Measurements from ENCODE around the gene POTEI. TPM values are rescaled to one million over a fixed set of nuclear protein-coding genes. Genes with fewer than 3 reads are reported as not detected.
"Not testable (repeated sequence)": the region's sequence is repeated elsewhere in the genome, so short reads cannot be mapped to it uniquely, and the experiment has no call there.

POTEI gene
- total RNA-seq, 4 donors from 2014 or later = not detected

- H3K27ac ChIP-seq (replicated peaks in 1 of 4); H3K4me1 ChIP-seq; H3K36me3 ChIP-seq; intact Hi-C loops (cut with DNase I); H3K9me3 ChIP-seq; H3K4me3 ChIP-seq; H3K27me3 ChIP-seq: not testable (repeated sequence)
- peak; percentile 10 for DNase-seq (ENCODE audit: extremely low spot score)
- WGBS = 100% methylated on average over 5 of the region's 10 CpGs
These were observed 57.3 kb downstream of the POTEI start for GRCh38 chr2:130451823-130452222.

- H3K9me3 ChIP-seq; H3K27me3 ChIP-seq; H3K4me1 ChIP-seq; H3K27ac ChIP-seq (replicated peaks in 1 of 4); intact Hi-C loops (cut with DNase I); H3K4me3 ChIP-seq; H3K36me3 ChIP-seq: not testable (repeated sequence)
- 77% methylated on average over 2 of the region's 3 CpGs for WGBS
- peak; percentile 77 for DNase-seq (ENCODE audit: extremely low spot score)
These were observed 57.9 kb downstream of the POTEI start for GRCh38 chr2:130451278-130451677.

DNA sequence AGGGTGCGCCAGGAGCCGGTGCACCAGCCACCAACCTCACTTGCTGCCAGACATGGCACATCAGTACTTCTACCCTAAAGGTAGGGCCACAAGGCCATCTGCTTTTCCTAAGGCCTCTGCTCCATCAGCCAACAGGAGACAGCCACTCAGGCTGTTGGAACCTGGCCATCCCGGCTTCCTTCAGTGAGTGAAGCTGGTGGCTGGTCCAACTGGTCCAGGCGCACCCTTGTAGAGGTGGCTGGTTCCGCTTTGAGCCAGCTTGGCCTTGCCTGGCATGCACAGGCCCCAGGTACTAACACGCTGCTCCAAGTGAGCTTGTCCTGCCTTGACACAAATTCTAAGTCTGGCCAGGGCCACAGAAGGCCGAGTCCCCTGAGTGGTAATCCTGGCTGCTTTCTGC lies 58.8 kb downstream of the POTEI start:
- intact Hi-C loops (cut with DNase I); H3K4me1 ChIP-seq; H3K4me3 ChIP-seq; H3K27ac ChIP-seq (replicated peaks in 1 of 4); H3K36me3 ChIP-seq; H3K27me3 ChIP-seq; H3K9me3 ChIP-seq: not testable (repeated sequence)
- peak; percentile 72 for DNase-seq (ENCODE audit: extremely low spot score)
- no CpG with 5 or more reads among the region's 7 CpGs for WGBS

GRCh38 chr2:130427631-130428030 lies 81.5 kb downstream of the POTEI start:
- DNase-seq (ENCODE audit: extremely low spot score); H3K9me3 ChIP-seq; H3K27ac ChIP-seq (replicated peaks in 1 of 4); H3K27me3 ChIP-seq; intact Hi-C loops (cut with DNase I); H3K36me3 ChIP-seq; H3K4me1 ChIP-seq: not testable (repeated sequence)
- WGBS = no CpG with 5 or more reads among the region's 34 CpGs
- H3K4me3 ChIP-seq = peak overlapping the region; percentile 52 to 63 (median 53)
- TF ChIP-seq, protein P1, sequence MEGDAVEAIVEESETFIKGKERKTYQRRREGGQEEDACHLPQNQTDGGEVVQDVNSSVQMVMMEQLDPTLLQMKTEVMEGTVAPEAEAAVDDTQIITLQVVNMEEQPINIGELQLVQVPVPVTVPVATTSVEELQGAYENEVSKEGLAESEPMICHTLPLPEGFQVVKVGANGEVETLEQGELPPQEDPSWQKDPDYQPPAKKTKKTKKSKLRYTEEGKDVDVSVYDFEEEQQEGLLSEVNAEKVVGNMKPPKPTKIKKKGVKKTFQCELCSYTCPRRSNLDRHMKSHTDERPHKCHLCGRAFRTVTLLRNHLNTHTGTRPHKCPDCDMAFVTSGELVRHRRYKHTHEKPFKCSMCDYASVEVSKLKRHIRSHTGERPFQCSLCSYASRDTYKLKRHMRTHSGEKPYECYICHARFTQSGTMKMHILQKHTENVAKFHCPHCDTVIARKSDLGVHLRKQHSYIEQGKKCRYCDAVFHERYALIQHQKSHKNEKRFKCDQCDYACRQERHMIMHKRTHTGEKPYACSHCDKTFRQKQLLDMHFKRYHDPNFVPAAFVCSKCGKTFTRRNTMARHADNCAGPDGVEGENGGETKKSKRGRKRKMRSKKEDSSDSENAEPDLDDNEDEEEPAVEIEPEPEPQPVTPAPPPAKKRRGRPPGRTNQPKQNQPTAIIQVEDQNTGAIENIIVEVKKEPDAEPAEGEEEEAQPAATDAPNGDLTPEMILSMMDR (IDR thresholded peaks at IDR 0.05) = peak; percentile 18 to 51 (median 34)

- H3K4me1 ChIP-seq; H3K36me3 ChIP-seq; H3K9me3 ChIP-seq; H3K27ac ChIP-seq (replicated peaks in 1 of 4); H3K27me3 ChIP-seq; DNase-seq (ENCODE audit: extremely low spot score); H3K4me3 ChIP-seq; intact Hi-C loops (cut with DNase I): not testable (repeated sequence)
- 100% methylated on average over 1 of the region's 1 CpG for WGBS
These were observed 90.3 kb downstream of the POTEI start for GRCh38 chr2:130418845-130419244.

GRCh38 chr2:130416693-130417092 lies 92.4 kb downstream of the POTEI start:
- DNase-seq (ENCODE audit: extremely low spot score); H3K4me3 ChIP-seq; H3K27me3 ChIP-seq; H3K36me3 ChIP-seq; H3K27ac ChIP-seq (replicated peaks in 1 of 4); H3K4me1 ChIP-seq; intact Hi-C loops (cut with DNase I); H3K9me3 ChIP-seq: not testable (repeated sequence)
- WGBS = 100% methylated on average over 1 of the region's 1 CpG

Small RNA genes lying within 50 kb of the gene (small RNA-seq; reads per million reads assigned to genes)
- gene RF00017 (0 reads per million in 3 donors), gene RNU6-473P (0 reads per million in 3 donors)

Other genes with a start within 250 kb of the POTEI start
- 100 to 1,000 TPM in 3 of 4 donors, 10 to 100 TPM in 1; 94.7 to 139 (median 114) TPM for gene IMP4, start 166.4 kb downstream of the POTEI start, total RNA-seq
- gene PTPN18, start 153.3 kb downstream of the POTEI start, total RNA-seq = 10 to 100 TPM; 36.6 to 60.2 (median 50.3) TPM
- gene CFC1B, start 11.9 kb upstream of the POTEI start, total RNA-seq = not detected
- gene CFC1, start 90.2 kb upstream of the POTEI start, total RNA-seq = not detected
- not detected for gene POTEJ, start 102.1 kb upstream of the POTEI start, total RNA-seq
- gene GPR148, start 219.7 kb upstream of the POTEI start, total RNA-seq = not detected
- under 1 TPM in 1 of 4 donors, not detected in 3; 0.06 TPM for gene AMER3, start 246.2 kb upstream of the POTEI start, total RNA-seq